GM19099 (cell line): Measurements from ENCODE around the gene RAB27B.

Experiments
- POLR2A ChIP-seq: IDR thresholded peaks from 3 replicates; pipeline ENCODE4 v1.6.1; 2011; ENCODE audit warnings: low read depth; ENCODE audit not compliant: insufficient read length; ENCODE audit errors: extremely low read depth

The RAB27B gene

DNA sequence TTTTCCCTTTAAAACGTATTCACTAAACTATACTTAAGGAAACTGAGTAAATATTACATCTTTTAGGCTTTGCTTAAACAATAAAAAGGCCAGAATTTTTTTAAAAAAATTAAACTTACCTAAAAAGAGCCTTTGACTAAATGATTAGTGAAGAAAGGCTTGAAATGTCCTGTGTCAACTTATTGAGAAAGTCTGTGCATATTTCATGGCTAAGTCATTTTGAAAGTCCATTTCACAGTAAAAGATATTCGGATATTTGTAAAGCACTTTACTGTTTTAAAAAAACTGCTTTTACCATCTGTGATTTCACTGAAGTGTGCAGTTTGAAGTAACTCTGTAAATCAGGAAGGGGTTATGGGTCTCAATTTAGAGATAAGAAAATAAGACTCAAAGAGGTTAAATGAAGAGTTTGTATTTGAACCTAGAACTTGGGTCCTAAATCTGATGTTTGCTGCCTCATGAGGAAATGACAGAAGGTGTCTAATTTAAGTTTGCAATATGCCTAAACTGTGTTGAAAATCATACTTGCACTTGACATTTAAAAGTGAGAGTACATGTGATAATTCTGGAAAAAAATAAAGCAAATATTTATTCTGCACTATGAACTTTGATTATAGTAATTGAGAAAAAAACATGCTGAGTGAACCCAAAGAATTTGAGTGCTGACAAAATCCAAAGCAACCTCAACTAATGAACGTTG, 50.5 kb downstream of the RAB27B start:
- TF ChIP-seq POLR2A: no peak

DNA sequence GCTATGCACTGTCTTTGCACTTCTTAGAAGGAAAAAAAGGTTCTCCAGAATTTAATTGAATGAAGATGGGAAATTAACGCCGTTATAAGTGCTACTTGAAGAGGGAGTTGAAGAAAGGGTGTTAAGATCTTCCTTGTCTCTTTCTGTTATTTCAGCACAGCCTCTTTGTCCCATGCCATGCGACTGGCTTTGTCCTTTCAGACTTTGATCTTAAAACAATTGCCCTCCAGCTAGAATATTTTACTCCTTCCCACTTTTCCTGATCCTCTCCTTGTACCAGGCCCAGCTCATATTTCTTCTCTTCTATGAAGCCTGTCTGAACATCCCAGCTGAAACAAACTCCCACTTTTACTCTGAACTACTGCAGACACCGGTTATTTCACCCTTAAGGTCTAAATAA, 51.4 kb downstream of the RAB27B start:
- no peak for TF ChIP-seq POLR2A

DNA sequence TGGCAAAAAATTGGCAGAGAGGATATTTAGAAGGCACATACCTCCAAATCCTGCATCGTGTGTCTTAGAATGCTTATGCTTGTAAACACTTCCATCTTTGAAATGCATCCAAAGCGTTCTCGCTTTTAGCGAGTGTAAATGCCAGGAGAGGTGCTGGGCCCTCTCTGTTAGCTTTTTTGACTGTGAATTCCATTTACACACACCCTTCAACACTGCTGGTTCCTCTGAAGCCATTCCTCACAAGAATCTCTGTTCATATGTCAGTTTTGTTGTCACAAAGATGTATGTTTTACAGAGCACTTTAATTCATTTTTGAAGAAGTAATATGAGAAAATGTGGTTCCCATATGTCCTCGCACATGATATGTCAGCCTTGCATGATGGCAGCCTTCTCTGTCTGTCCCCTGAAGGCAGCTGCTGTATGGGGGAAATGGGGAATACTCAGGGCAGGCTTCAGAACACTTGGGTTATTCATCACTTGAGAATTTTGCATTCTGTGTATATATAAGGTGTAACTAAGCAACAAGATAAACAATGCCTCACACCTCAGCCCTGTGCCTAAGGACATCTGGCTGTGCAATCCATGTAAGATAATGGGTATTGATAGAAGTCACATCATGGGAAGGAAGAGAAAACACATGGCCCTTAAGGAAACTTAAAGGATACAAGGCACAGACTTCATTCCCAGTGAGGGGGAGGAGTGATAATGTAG, 52.3 kb downstream of the RAB27B start:
- TF ChIP-seq POLR2A: no peak

DNA sequence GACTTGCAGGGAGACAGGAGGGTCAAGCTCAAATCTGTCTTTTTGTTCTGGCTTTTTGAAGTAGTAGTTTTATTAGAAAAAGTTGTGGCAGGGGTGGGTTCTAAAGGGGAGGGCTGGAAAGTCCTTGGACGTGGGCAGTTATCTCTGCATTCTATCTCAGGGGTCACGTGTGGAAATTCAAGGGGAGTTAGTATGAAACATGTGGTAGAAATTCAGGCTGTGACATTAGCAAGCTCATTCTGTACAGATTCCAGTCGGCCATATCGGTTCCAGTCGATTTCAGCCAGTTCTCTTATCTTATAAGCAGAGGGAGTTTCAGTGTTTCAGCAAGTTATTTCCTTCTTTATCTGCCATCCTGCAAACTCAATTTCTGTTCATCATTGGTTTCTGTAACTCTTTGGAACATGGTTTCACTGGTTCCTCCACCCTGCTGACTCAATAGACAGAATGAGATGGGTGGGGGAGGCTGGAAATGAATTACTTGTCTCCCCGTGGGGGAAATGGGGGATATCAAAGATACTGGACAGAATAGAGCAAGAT, 53.0 kb downstream of the RAB27B start:
- no peak for TF ChIP-seq POLR2A

DNA sequence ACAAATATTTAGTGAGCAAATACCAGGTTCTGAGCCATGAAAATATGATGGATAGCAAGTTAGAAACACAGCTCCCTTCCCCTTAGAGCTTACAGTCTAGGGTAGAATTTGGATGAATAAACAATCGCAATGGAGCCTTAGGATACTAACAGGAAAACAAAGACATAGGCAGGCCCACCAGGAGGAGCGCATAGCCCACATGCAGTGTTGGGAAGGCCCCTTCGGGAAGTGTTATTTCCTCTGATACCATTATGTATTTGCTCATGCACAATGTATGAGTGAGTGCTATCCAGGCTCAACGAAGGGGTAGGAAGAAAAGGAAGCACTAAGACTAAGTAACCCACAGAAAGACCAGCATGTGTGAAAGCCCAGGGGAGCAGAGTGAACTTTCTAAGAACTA, 54.0 kb downstream of the RAB27B start:
- no peak for TF ChIP-seq POLR2A

DNA sequence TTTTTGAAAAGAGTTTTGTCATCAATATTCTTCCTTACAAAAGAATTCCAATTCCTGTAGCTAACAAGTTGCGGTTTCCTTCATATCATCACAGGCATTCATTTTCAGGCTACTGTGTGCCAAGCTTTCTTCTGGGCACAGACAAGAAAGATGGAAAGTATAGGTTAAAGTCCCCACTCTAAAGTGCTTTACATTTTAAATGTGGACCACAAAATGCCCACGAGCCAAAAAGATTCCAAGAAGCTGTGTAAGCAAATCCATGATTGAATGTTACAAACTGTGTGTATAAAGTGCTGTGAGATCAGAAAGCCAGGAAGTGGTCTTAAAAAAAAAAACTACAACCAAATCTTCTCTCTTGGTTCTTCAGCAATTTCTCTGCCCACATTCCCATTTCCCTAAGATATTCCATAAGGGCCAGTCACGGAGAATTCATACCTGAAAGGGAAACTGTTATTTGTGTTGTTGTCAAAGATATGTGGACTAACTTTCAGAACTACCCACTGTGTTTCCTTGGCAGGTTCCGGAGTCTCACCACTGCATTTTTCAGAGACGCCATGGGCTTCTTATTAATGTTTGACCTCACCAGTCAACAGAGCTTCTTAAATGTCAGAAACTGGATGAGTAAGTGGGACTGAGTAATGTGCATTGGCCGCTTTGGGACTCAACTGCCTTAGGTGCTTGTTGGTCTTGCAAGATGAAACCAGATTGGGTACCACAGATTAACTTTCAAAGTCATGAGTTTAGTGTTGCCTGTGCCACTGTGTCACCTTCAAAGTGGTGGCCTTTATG, 55.7 kb downstream of the RAB27B start:
- TF ChIP-seq POLR2A: no peak

DNA sequence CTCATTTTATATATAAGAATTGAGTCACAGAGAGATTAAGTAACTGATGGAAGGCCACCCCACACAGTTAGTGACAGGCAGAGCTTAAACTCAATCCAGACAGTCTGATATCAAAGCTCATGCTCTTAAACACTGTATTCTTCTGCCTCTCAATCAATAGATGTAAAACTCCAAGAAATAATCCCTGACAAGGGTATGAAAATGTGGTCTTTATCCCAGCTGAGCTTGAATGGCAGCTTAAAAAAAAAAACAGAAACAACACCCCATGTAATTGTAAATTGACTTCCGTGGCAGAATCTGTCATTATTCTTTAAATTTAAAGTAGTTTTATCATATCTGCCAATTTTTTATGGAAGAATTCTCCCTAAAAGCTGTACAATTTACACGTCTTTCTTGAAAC, 60.1 kb downstream of the RAB27B start:
- no peak for TF ChIP-seq POLR2A

DNA sequence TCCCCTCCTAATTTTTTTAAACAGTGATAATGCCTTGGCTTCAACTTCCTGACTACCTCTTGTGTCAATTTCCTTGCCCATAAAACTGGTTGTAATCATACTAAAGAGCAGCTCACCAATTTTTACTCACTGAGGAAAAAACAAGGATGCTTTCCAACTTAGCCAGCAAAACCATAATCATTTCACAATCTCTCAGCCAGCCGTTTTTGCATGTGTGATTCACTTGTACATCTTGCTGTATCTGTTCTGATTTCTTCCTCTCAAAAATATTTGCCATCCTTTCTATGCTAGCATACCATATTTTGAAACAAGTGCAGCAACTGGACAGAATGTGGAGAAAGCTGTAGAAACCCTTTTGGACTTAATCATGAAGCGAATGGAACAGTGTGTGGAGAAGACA, 60.7 kb downstream of the RAB27B start:
- TF ChIP-seq POLR2A: no peak

DNA sequence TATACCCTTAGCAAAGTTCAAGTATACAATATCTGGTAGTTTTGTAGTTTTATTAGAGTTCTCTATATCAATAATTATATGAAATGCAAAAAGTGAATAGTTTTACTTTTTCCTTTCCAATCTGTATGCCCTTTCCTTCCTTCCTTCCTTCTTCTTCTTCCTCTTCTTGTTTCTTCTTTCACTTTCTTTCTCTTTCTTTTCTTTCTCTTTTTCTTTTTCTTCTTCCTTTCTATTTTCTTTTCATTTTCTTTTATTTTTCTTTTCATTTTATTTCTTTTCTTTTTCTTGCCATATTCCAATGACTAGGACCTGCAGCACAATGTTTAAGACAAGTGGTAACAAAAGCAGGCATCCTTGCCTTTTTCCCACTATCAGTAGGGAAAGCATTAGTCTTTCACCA, 71.2 kb downstream of the RAB27B start:
- no peak for TF ChIP-seq POLR2A

DNA sequence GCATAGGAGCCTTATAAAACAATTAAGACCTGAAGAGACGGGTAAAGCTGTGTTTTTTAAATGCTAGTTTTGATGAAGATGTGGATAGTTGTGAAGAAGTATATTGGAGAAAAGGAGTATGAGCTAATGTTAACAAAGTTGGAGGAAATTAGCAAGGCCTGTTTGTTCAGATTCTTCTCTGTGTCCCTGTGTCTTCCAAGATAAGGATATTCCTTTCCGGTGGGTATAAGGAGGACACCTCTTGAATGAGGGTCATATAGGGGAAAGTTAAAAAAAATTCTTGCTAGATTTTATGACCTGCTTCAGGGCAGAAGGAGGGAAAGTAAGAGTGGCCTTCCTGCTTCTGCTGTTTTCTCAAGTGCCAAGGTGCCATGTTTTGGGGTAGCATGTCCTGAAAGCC, 72.0 kb downstream of the RAB27B start:
- TF ChIP-seq POLR2A: no peak

DNA sequence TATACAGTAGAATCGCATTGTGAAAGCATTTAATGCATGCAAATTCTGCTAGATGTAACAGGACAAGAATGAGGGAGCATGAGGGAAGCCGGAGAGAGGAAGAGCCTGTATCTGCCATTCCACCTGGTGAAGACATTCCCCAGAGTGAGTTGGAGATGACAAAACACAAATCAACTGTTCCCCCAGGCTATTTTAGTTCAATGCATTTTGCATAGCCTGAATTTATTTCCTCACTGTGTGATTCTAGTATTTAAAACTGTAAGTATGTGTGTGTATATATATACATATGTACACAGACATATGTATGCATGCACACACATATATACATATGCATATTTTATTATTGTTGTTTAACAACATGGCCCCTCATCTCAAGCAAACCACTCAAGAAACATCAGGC, 76.3 kb downstream of the RAB27B start:
- no peak for TF ChIP-seq POLR2A

DNA sequence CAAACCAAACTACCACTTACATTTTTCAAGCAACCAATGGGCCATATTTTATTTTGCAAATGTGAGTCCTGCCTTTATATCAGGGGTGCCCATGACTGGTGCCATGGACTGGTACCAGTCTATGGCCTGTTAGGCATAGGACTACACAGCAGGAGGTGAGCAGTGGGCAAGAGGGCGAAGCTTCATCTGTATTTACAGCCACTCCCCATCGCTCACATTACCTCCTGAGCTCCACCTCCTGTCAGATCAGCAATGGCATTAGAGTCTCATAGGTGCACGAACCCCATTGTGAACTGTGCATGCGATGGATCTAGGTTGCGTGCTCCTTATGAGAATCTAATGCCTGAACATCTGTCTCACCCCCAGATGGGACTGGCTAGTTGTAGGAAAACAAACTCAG, 77.4 kb downstream of the RAB27B start:
- TF ChIP-seq POLR2A: no peak

DNA sequence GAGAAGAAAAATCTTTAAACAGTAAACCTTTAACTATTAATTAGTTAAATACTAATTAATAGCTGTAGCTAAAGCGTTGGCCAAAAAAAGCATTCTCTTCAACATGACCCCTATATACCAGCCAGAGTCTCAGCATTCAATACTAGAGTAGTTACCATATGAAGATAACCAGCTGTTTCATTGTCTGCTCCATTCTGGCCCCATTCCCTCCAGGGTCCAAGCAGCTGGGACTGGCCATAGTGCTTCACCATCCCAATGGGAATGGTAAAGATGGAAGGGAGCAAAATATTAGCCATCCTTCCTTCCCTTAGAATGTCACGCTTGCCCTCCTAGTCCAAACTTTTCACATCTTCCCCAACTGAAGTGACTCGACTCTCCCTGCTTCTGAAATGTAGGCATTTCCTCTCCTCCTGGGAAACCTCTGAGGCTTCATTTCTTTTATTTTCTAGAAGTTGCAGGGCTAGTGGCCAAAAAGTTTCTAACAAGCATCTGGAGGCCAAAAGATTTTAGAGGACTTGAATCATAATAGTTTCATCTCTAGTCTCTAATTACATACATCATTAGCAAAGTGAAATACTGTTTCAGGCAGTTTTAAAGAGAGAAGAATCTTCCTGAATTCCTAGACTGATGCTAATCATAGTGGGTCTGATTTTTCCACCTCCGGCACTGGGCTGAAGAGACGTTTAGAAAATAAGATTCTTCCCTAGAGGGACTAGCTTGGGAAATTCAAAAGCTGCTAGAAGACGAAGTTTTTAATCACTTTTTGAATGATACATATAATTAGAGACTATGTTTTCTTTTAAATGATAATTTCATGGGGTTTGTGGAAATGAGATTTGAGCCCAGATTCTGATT, 78.3 kb downstream of the RAB27B start:
- no peak for TF ChIP-seq POLR2A

DNA sequence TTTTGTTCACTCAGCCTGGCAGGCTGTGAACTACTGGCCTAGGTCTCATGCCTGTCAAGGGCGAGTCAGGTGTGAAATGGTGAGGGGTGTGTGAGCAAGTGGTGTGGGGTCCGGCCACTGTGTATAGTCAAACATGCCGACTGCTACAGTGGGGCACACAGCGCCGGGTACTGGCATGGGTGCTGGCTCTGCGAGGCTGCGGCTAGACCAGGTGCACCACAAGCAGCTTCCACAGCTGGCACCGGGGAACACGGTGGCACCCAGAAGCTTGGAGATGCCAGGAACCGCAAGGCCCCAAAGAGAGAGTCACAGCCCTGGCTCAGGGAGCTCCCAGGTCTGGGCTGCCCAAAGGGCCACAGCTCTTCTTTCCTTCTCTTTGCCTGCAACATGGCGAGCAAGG, 81.3 kb downstream of the RAB27B start:
- TF ChIP-seq POLR2A: no peak
